ENCODE measurements around the gene ZCCHC7.

DNA sequence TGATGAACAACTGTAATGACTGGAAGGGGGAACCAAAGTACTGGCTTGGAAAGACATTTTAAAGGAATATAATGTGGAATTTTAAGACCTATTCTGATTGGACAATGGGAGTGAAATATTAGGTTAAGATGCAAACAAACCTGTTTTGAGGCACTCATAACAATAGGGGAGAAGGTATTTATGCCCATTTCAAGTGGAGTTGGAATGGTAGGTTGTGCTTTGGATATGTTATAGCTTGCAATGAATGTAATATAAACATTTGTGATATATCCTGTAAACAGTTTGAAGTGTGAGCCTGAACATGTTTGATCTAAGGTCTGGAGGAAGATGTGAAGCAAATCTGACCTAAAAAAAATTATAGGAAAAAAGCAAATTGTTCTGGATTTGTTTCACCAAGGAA, 172.5 kb downstream of the ZCCHC7 start:
- TF ChIP-seq, protein P1, sequence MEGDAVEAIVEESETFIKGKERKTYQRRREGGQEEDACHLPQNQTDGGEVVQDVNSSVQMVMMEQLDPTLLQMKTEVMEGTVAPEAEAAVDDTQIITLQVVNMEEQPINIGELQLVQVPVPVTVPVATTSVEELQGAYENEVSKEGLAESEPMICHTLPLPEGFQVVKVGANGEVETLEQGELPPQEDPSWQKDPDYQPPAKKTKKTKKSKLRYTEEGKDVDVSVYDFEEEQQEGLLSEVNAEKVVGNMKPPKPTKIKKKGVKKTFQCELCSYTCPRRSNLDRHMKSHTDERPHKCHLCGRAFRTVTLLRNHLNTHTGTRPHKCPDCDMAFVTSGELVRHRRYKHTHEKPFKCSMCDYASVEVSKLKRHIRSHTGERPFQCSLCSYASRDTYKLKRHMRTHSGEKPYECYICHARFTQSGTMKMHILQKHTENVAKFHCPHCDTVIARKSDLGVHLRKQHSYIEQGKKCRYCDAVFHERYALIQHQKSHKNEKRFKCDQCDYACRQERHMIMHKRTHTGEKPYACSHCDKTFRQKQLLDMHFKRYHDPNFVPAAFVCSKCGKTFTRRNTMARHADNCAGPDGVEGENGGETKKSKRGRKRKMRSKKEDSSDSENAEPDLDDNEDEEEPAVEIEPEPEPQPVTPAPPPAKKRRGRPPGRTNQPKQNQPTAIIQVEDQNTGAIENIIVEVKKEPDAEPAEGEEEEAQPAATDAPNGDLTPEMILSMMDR (IDR thresholded peaks at IDR 0.05 in 4 of 5, conservative IDR thresholded peaks at IDR 0.05 in 1 of 5): no peak
- no peak for TF ChIP-seq POLR2A (IDR thresholded peaks at IDR 0.05)

All from gastrocnemius medialis (tissue), 4 donors.